Left lung (tissue), 10 donors: ENCODE data around the gene TPSD1. TPM values are rescaled to one million over a fixed set of nuclear protein-coding genes. Genes with fewer than 3 reads are reported as not detected.

Source experiments
- ATAC-seq: fragments of 200-7000 bp; cut with Tn5 transposase; one replicate; pipeline ENCODE4 v1.9.1; 2020; ENCODE audit warnings: moderate library complexity
- DNase-seq, 4 donors: peaks; one replicate each; pipeline ENCODE4 v3.0.0-alpha.2; 2013 to 2020
- H3K27ac ChIP-seq, 2 donors: fragments of 200-600 bp; sonication (generic) in 1 of 2; one replicate each; pipeline versions ENCODE4 v1.5.0 to v1.8.0; 2020 to 2021
- H3K27me3 ChIP-seq, 2 donors: fragments of 200-600 bp; sonication (generic) in 1 of 2; one replicate each; pipeline versions ENCODE4 v1.5.0 to v1.8.0; 2020 to 2021
- H3K36me3 ChIP-seq, 2 donors: fragments of 200-600 bp; sonication (generic) in 1 of 2; one replicate each; pipeline versions ENCODE4 v1.5.0 to v1.8.0; 2020 to 2021
- H3K4me1 ChIP-seq, 2 donors: fragments of 200-600 bp; one replicate each; pipeline ENCODE4 v1.8.0; 2021
- H3K4me3 ChIP-seq, 2 donors: fragments of 200-600 bp; sonication (generic) in 1 of 2; one replicate each; pipeline versions ENCODE4 v1.5.0 to v1.8.0; 2020 to 2021; ENCODE audit warnings: mild to moderate bottlenecking in 1 of 2
- H3K9me3 ChIP-seq, 2 donors: fragments of 200-600 bp; sonication (generic) in 1 of 2; one replicate each; pipeline versions ENCODE4 v1.5.0 to v1.8.0; 2020 to 2021
- CTCF ChIP-seq, 2 donors: fragments of 200-600 bp; sonication (generic) in 1 of 2; IDR thresholded peaks; one replicate each; pipeline versions ENCODE4 v1.5.0 to v1.8.0; 2021; ENCODE audit warnings: antibody characterized with exemption in 2 of 2
- intact Hi-C, 2 donors: fragments of 100-400 bp; cut with DNase I; formaldehyde crosslinking; loops; one replicate each; pipeline versions ENCODE4 v1.11.2 to v1.14.2; 2022
- polyA plus RNA-seq, 6 donors: library from polyadenylated mRNA; unstranded; fragments of 120-200 nt; gene quantifications; one replicate each; pipeline ENCODE4 v1.2.1, GENCODE V29; 2013; ENCODE audit not compliant: insufficient read length in 6 of 6
- total RNA-seq, 2 donors: library from RNA; stranded (reverse); fragmentation: NEBNext Ultra II Directional; extraction: Animal tissue kit (Norgen Biotek cat#: 25700); gene quantifications; one replicate each; pipeline ENCODE4 v1.2.1, GENCODE V29; 2021
- donor health status: DM: no; HTN: yes; CAD: no.
- donor health status: DM: no; HTN: no; CAD: no.

The TPSD1 gene
- total and polyA plus RNA-seq, 8 donors = 0.37 TPM; not detected in 7

GRCh38 chr16:1261131-1261892 lies 5.4 kb downstream of the TPSD1 start:
- Histone ChIP-seq H3K27ac (no peak overlapping the region), H3K27me3 (peaks cover 27 to 72% of the 10 kb centered on the region in 2 donors), H3K36me3 (no peaks in the 10 kb centered on the region), H3K4me1 (no peaks in the 10 kb centered on the region), H3K4me3 (no peak overlapping the region), H3K9me3 (no peaks in the 10 kb centered on the region)
- DNase-seq = no peak
- intact Hi-C loops = no loop called here
- no peak for ATAC-seq
- TF ChIP-seq CTCF (IDR thresholded peaks at IDR 0.05) = no peak

GRCh38 chr16:1262210-1262845 lies 6.5 kb downstream of the TPSD1 start:
- DNase-seq = no peak
- no peaks in the 10 kb centered on the region for H3K4me1 ChIP-seq
- no peak overlapping the region for H3K27ac ChIP-seq
- H3K9me3 ChIP-seq = no peaks in the 10 kb centered on the region
- intact Hi-C loops = no loop called here
- no peak for ATAC-seq
- no peak for TF ChIP-seq CTCF (IDR thresholded peaks at IDR 0.05)
- peaks cover 27 to 64% of the 10 kb centered on the region in 2 donors for H3K27me3 ChIP-seq
- H3K36me3 ChIP-seq = no peaks in the 10 kb centered on the region
- H3K4me3 ChIP-seq = no peak overlapping the region

- no peak overlapping the region for H3K4me3 ChIP-seq
- no peak for TF ChIP-seq CTCF (IDR thresholded peaks at IDR 0.05)
Observed at GRCh38 chr16:1262846-1263221, 7.0 kb downstream of the TPSD1 start.

GRCh38 chr16:1263591-1264344 lies 7.9 kb downstream of the TPSD1 start:
- Histone ChIP-seq H3K4me3 (no peak overlapping the region), H3K36me3 (no peaks in the 10 kb centered on the region), H3K4me1 (no peaks in the 10 kb centered on the region), H3K27me3 (peaks cover 27 to 53% of the 10 kb centered on the region in 2 donors), H3K9me3 (no peaks in the 10 kb centered on the region), H3K27ac (no peak overlapping the region)
- ATAC-seq = no peak
- TF ChIP-seq CTCF (IDR thresholded peaks at IDR 0.05) = no peak
- intact Hi-C loops = no loop called here
- no peak for DNase-seq

More at GRCh38 chr16:1262846-1263221, 7.0 kb downstream of the TPSD1 start:
- DNase-seq (no peak), ATAC-seq (no peak)
- H3K4me1 ChIP-seq = no peaks in the 10 kb centered on the region
- H3K9me3 ChIP-seq = no peaks in the 10 kb centered on the region
- peaks cover 27 to 59% of the 10 kb centered on the region in 2 donors for H3K27me3 ChIP-seq
- intact Hi-C loops = no loop called here
- H3K27ac ChIP-seq = no peak overlapping the region
- no peaks in the 10 kb centered on the region for H3K36me3 ChIP-seq
